Fibroblast of mammary gland (primary cell): Measurements from ENCODE around the gene CDH4.

ENCODE experiments used
- DNase-seq: peaks from one replicate; pipeline ENCODE4 v3.0.0-alpha.2; 2010; ENCODE audit warnings: low read depth
- H3K4me3 ChIP-seq: 2 replicates; pipeline ENCODE4 v1.5.1; 2011; ENCODE audit warnings: low read depth, mild to moderate bottlenecking, low read length, moderate library complexity; ENCODE audit not compliant: control insufficient read depth
- TF ChIP-seq, protein P1 (sequence below): conservative IDR thresholded peaks from 2 replicates; pipeline ENCODE4 v1.5.1; 2011; ENCODE audit warnings: low read depth, low read length, inconsistent platforms; ENCODE audit not compliant: control insufficient read depth, insufficient read depth

The CDH4 gene

DNA sequence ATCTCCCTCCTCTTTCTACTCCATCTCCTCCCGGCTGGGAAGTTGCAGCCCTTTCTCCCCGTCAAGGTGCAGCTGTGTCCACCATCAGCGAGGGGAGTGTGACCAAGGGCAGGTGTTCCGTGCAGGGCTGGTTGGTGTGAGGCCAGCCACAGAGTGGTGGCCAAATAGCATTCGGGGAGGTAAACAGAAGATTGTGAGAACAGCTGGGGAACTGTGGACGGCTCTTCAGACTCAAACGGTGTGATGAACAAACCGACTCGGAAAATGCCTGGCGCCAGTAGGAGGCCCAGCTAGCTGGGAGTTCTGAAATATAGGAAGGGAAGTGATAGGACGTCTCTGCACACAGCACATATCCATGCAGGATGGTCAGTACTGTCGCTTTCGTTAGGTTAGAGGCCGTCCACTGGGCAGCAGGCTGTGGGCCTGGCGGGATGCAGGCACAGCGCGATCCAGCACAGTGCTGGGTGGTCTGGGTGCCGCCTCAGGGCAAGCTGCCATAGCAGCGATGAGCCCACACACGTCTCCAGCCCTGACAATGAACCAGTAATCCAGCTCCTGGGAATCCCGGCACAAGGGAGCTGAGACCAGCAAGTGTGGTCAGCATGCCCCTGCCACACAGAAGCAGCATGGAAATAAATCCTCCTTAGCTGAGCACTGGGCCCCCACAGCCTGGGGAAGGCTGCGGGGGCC lies 555.6 kb downstream of the CDH4 start:
- H3K4me3 ChIP-seq, result no peak overlapping the region
- DNase-seq, result no peak
- TF ChIP-seq, protein P1, sequence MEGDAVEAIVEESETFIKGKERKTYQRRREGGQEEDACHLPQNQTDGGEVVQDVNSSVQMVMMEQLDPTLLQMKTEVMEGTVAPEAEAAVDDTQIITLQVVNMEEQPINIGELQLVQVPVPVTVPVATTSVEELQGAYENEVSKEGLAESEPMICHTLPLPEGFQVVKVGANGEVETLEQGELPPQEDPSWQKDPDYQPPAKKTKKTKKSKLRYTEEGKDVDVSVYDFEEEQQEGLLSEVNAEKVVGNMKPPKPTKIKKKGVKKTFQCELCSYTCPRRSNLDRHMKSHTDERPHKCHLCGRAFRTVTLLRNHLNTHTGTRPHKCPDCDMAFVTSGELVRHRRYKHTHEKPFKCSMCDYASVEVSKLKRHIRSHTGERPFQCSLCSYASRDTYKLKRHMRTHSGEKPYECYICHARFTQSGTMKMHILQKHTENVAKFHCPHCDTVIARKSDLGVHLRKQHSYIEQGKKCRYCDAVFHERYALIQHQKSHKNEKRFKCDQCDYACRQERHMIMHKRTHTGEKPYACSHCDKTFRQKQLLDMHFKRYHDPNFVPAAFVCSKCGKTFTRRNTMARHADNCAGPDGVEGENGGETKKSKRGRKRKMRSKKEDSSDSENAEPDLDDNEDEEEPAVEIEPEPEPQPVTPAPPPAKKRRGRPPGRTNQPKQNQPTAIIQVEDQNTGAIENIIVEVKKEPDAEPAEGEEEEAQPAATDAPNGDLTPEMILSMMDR, result no peak

DNA sequence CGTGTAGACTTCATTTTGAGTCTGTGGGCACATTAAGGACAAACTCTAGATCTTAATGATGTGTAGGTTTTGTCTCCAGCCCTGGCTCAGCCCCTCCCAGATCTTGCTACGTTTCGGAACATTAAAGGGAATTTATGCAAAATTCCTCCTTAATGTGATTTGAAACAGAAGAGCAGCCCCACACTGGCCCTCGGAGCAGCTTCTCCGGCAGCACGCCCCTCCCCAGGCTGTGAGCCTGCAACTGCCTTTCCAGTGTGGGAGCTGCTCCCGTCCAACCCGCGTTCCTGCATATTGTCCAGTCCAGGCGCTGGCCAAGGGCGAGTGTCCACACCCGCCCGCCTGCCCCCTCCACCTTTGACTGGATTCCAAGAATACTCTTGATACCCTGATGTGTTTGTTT lies 556.4 kb downstream of the CDH4 start:
- no peak overlapping the region for H3K4me3 ChIP-seq
- TF ChIP-seq, protein P1, result no peak
- DNase-seq, result no peak

DNA sequence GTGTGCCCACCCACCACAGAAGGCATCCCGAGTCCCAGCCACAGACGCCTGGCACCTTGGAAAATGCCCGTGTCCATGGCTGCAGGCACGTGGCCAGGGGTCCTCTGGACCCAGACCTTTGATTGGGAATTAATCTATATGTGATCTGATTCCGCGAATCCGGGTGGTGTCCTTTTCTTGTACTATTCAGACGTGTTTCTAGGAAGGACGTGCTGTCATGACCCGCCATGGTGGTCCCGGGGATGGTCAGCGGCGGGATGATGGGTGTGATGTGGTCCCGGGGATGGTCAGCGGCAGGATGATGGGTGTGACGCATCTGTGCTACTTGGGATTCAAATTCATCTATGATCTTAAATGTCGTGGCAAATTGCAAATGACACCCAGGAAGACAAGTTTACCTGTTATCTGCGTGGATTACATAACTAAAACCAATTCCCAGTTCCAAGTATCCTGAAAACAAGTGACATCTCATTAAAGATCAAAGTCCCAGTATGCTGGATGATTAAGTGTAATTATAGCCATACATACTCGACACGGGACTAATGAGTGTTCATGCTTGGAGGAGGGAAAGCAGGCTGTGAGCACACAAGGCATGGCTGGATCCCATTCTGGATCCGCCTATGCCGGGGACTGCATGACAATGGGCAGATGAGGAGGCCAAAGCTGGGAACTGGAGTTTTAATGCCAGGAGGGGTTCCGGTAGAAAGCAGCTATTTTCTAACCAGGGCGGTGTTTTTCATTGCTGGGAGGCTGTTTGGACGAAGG lies 557.1 kb downstream of the CDH4 start:
- TF ChIP-seq, protein P1, result no peak
- no peak for DNase-seq
- no peak overlapping the region for H3K4me3 ChIP-seq

DNA sequence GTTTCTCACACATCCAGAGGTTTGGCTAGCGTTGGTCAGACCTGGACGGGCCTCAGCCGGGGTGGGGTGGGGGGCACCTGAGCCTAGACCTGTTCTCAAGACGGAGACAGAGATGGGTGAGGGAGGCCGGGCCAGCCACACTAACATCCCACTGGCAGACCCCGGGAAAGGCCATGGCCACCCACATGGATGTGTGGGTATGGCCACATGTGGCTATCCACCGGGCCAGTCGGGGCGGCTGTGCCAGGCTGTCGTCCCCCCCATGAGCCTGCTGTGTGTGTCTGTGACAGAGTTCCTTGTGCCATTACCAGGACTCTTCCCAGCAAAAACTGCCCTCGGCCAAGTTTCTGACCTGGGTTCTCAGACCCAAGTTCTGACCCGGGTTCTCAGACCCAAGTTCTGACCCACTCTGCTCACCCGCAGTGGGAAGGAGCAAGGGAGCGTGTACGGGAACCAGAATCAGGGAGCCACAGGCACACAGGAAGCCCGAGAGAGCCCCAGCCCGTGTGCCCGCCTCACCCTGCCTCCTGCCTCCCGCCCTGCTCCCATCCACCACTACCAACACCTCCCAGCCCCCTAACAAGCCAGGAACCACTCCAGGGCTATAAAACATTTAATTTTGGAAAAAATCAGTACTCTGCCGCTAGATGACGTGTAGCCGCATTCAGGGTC lies 558.1 kb downstream of the CDH4 start:
- TF ChIP-seq, protein P1, result no peak
- H3K4me3 ChIP-seq, result no peak overlapping the region
- no peak for DNase-seq

DNA sequence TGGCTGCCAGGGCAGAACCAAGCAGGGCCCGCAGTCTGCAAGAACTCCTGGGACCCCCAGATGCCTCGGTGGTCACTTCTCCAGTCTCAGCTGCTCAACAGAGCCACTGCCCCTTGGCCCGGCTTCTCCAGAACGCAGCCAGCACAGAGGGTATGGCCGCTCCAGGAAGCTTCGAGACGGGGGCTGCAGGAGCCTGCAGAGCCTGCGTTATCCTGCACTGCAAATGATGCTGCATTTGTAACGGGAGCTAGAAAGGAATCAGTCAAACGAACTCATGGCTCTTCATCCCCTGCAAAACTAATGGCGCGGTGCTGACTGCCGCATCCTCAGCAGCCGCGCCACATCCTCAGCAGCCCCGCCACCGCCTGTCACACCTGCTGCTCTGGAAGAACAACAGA lies 558.7 kb downstream of the CDH4 start:
- H3K4me3 ChIP-seq, result no peak overlapping the region
- DNase-seq, result no peak
- TF ChIP-seq, protein P1, result no peak

DNA sequence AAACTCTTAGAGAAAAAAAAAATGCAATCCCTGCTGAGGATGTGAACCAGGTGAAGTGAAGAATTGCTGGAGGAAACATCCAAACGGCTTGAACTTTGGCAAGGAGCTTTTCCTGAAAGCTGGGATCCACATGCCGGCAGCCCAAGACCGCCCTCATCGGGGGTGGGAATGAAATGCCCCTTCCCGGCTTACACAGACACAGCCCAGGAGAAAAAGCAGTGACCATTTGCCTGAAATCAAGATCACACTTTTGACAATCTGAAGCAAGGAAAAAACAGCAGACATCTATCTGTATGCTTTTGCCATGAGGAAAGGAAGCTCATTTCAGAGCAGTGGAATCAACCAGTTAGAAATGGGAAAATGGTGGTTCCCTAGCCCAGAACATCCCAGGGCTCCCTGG lies 559.1 kb downstream of the CDH4 start:
- DNase-seq, result no peak
- TF ChIP-seq, protein P1, result no peak
- H3K4me3 ChIP-seq, result no peak overlapping the region
